Spleen (tissue), 11 donors: ENCODE data around the gene GSDME. TPM values are rescaled to one million over a fixed set of nuclear protein-coding genes. Genes with fewer than 3 reads are reported as not detected.
A peak's percentile ranks its signal among the peaks of the same experiment; 100 is the strongest.

ENCODE experiments used
- DNase-seq: peaks from one replicate; pipeline ENCODE4 v3.0.0-alpha.2; 2020
- H3K27ac ChIP-seq, 8 donors: fragments of 200-600 bp; sonication (generic) in 7 of 8; 1 replicate in 4 of 8; 2 replicates in 4 of 8; pipeline versions ENCODE4 v1.5.0 to v1.8.0; 2016 to 2021; ENCODE audit warnings: inconsistent platforms in 4 of 8, mild to moderate bottlenecking in 4 of 8, moderate library complexity in 1 of 8
- H3K27me3 ChIP-seq, 7 donors: fragments of 200-600 bp; sonication (generic) in 6 of 7; replicated peaks in 1 of 7; 1 replicate in 4 of 7; 2 replicates in 3 of 7; pipeline versions ENCODE4 v1.5.0 to v1.8.0; 2016 to 2021; ENCODE audit warnings: inconsistent platforms in 3 of 7, mild to moderate bottlenecking in 1 of 7
- H3K36me3 ChIP-seq, 6 donors: fragments of 200-600 bp; sonication (generic) in 5 of 6; 1 replicate in 4 of 6; 2 replicates in 2 of 6; pipeline versions ENCODE4 v1.5.0 to v1.8.0; 2016 to 2021; ENCODE audit warnings: inconsistent platforms in 2 of 6
- H3K4me1 ChIP-seq, 6 donors: fragments of 200-600 bp; sonication (generic) in 5 of 6; 1 replicate in 3 of 6; 2 replicates in 3 of 6; pipeline versions ENCODE4 v1.5.0 to v1.8.0; 2016 to 2021; ENCODE audit warnings: inconsistent platforms in 3 of 6
- H3K4me3 ChIP-seq, 8 donors: fragments of 200-600 bp; sonication (generic) in 7 of 8; 1 replicate in 4 of 8; 2 replicates in 4 of 8; pipeline versions ENCODE4 v1.5.0 to v1.8.0; 2016 to 2021; ENCODE audit warnings: inconsistent platforms in 4 of 8, mild to moderate bottlenecking in 4 of 8, moderate library complexity in 2 of 8
- H3K9me3 ChIP-seq, 8 donors: fragments of 200-600 bp; sonication (generic) in 7 of 8; 1 replicate in 4 of 8; 2 replicates in 4 of 8; pipeline versions ENCODE4 v1.5.0 to v1.8.0; 2016 to 2021; ENCODE audit warnings: inconsistent platforms in 4 of 8
- CTCF ChIP-seq, 11 experiments: fragments of 200-600 bp in 7 of 11; fragments of 450-650 bp in 4 of 11; sonication (generic) in 4 of 11; IDR thresholded peaks in 8 of 11; conservative IDR thresholded peaks in 3 of 11; 1 replicate in 7 of 11; 2 replicates in 4 of 11; pipeline versions ENCODE4 v1.4.0 to v1.8.0; 2016 to 2021; ENCODE audit warnings: antibody characterized with exemption in 11 of 11, inconsistent platforms in 4 of 11, mild to moderate bottlenecking in 1 of 11
- POLR2A ChIP-seq, 3 donors: fragments of 450-650 bp; IDR thresholded peaks; one replicate each; pipeline ENCODE4 v1.5.1; 2017; ENCODE audit warnings: antibody characterized with exemption in 3 of 3, mild to moderate bottlenecking in 1 of 3
- POLR2AphosphoS5 ChIP-seq, 3 donors: sonication (generic); formaldehyde crosslinking; IDR thresholded peaks; one replicate each; pipeline ENCODE4 v1.5.1; 2017; ENCODE audit warnings: antibody characterized with exemption in 3 of 3
- WGBS, 5 donors: extraction: QIAGEN DNeasy Blood & Tissue Kit in 3 of 5; methylation state at CpG; one replicate each; pipeline versions ENCODE4 v1.1.5 to v1.1.7; 2013 to 2018; 5-methylcytosine and 5-hydroxymethylcytosine counted together
- intact Hi-C: fragments of 100-400 bp; cut with DNase I; formaldehyde crosslinking; loops from one replicate; pipeline ENCODE4 v1.15.0; 2023; ENCODE audit warnings: low total_unique reads
- polyA plus RNA-seq, 3 donors: library from polyadenylated mRNA; stranded (reverse); fragments of 200-250 nt; gene quantifications; one replicate each; pipeline ENCODE4 v1.2.1, GENCODE V29; 2013
- total RNA-seq, 7 donors: library from RNA; depleted of rRNA in 3 of 7; stranded (reverse); fragments of >200 nt in 3 of 7; fragmentation: NEBNext Ultra II Directional in 4 of 7; extraction: Animal tissue kit (Norgen Biotek cat#: 25700) in 4 of 7; gene quantifications; one replicate each; pipeline versions ENCODE4 v1.1.0 to v1.2.1, GENCODE V29; 2016 to 2021
- donor health status: healthy with polysubstance abuse.
- donor health status: DM: no; HTN: no; CAD: no; lungs with moderate emphysema.
- donor health status: DM: no; HTN: no; CAD: no.
- donor health status: Bipolar disorder and iron deficiency.
- donor health status: healthy.
- donor health status: DM: no; HTN: no; CAD: no.
- donor health status: DM: yes; HTN: yes; CAD: no.

The GSDME gene
- total and polyA plus RNA-seq, 10 donors = 2.3 to 9.7 (median 4.2) TPM

- Histone ChIP-seq H3K4me1 (peaks cover 0 to 41% (median 11%) of the 10 kb centered on the region in 6 donors), H3K27ac (no peak overlapping the region), H3K4me3 (no peak overlapping the region), H3K27me3 (peaks cover 0 to 10% (median 0%) of the 10 kb centered on the region in 7 donors), H3K9me3 (no peaks in the 10 kb centered on the region), H3K36me3 (peaks cover 0 to 4% (median 0%) of the 10 kb centered on the region in 6 donors)
- WGBS, 5 donors = 90 to 96% (median 94%) methylated on average over 8 of the region's 8 CpGs
- peak; percentile 68 for DNase-seq
- intact Hi-C loops = no loop called here
- no peak for TF ChIP-seq CTCF (IDR thresholded peaks at IDR 0.05 in 8 of 11, conservative IDR thresholded peaks at IDR 0.05 in 3 of 11)
- TF ChIP-seq POLR2A (IDR thresholded peaks at IDR 0.05) = no peak
- no peak for TF ChIP-seq POLR2AphosphoS5 (IDR thresholded peaks at IDR 0.05)
Observed at GRCh38 chr7:24714676-24715010, 42.6 kb downstream of the GSDME start.

GRCh38 chr7:24713850-24714675 is 43.2 kb downstream of the GSDME start:
- intact Hi-C loops = no loop called here
- no peaks in the 10 kb centered on the region for H3K9me3 ChIP-seq
- peaks cover 0 to 35% (median 11%) of the 10 kb centered on the region in 6 donors for H3K4me1 ChIP-seq
- TF ChIP-seq POLR2A (IDR thresholded peaks at IDR 0.05) = no peak
- no peak for TF ChIP-seq POLR2AphosphoS5 (IDR thresholded peaks at IDR 0.05)
- TF ChIP-seq CTCF (IDR thresholded peaks at IDR 0.05 in 8 of 11, conservative IDR thresholded peaks at IDR 0.05 in 3 of 11) = no peak
- DNase-seq = peak; percentile 44
- WGBS, 5 donors = 84 to 89% (median 86%) methylated on average over 14 of the region's 14 CpGs
- H3K27me3 ChIP-seq = peaks cover 0 to 5% (median 0%) of the 10 kb centered on the region in 7 donors
- no peak overlapping the region for H3K4me3 ChIP-seq
- H3K36me3 ChIP-seq = peaks cover 0 to 4% (median 0%) of the 10 kb centered on the region in 6 donors
- H3K27ac ChIP-seq = no peak overlapping the region

GRCh38 chr7:24713039-24713793 is 44.0 kb downstream of the GSDME start:
- intact Hi-C loops = no loop called here
- DNase-seq = peak; percentile 66
- Histone ChIP-seq H3K36me3 (peaks cover 0 to 4% (median 0%) of the 10 kb centered on the region in 6 donors), H3K4me1 (peaks cover 0 to 28% (median 8%) of the 10 kb centered on the region in 6 donors), H3K9me3 (no peaks in the 10 kb centered on the region), H3K27ac (no peak overlapping the region), H3K4me3 (no peak overlapping the region), H3K27me3 (peaks cover 0 to 5% (median 0%) of the 10 kb centered on the region in 7 donors)
- WGBS, 5 donors = 87 to 90% (median 89%) methylated on average over 12 of the region's 12 CpGs
- TF ChIP-seq POLR2A (IDR thresholded peaks at IDR 0.05) (no peak), POLR2AphosphoS5 (IDR thresholded peaks at IDR 0.05) (no peak), CTCF (IDR thresholded peaks at IDR 0.05 in 8 of 11, conservative IDR thresholded peaks at IDR 0.05 in 3 of 11) (no peak)
